ENCODE data around the gene GPR42. TPM values are rescaled to one million over a fixed set of nuclear protein-coding genes. Genes with fewer than 3 reads are reported as not detected.

Gene GPR42
- total and polyA plus RNA-seq, 2 donors (not counting 1 experiment from before 2014, with no cell fraction given): 0.10 TPM; not detected in 1

- Histone ChIP-seq H3K79me2 (ENCODE audit: control insufficient read depth, insufficient read depth, low read length) (no peaks in the 10 kb centered on the region), H3K4me2 (replicated peaks; ENCODE audit: low read depth, low read length, poor library complexity, severe bottlenecking) (no peak overlapping the region), H3K27ac (ENCODE audit: low read length in 2 of 2) (no peak overlapping the region), H3K27me3 (replicated peaks in 1 of 4; ENCODE audit: control extremely low read depth in 1 of 4, control insufficient read depth in 3 of 4, insufficient read depth in 4 of 4, low read length in 3 of 4) (peaks cover 0 to 6% (median 0%) of the 10 kb centered on the region in 4 experiments), H4K20me1 (ENCODE audit: control insufficient read depth, insufficient read depth, low read length, poor library complexity, severe bottlenecking) (no peaks in the 10 kb centered on the region), H3K4me1 (ENCODE audit: control insufficient read depth in 2 of 2, insufficient read depth in 2 of 2, low read length in 2 of 2) (no peaks in the 10 kb centered on the region), H3K9me3 (ENCODE audit: control extremely low read depth in 1 of 3, control insufficient read depth in 2 of 3, insufficient read depth in 1 of 3, low read length in 2 of 3) (no peaks in the 10 kb centered on the region), H3K4me3 (ENCODE audit: control extremely low read depth in 1 of 5, extremely low read depth in 1 of 5, insufficient read depth in 1 of 5, low read depth in 2 of 5, low read length in 4 of 5) (no peak overlapping the region), H3K36me3 (replicated peaks in 1 of 2; ENCODE audit: control extremely low read depth in 1 of 2, control insufficient read depth in 1 of 2, extremely low read depth in 1 of 2, insufficient read depth in 2 of 2, low read length in 1 of 2) (no peaks in the 10 kb centered on the region), H2AFZ (ENCODE audit: insufficient read depth, low read depth, low read length, poor library complexity, severe bottlenecking) (no peak overlapping the region), H3K9ac (ENCODE audit: low read length) (no peak overlapping the region)
- no peaks in the 10 kb centered on the region for H3K9me3 Mint-ChIP-seq (ENCODE audit: insufficient read depth)
- no peak for DNase-seq
- TF ChIP-seq EZH2 (IDR thresholded peaks at IDR 0.05; ENCODE audit: borderline replicate concordance, insufficient read depth, low read depth, low read length, poor library complexity, severe bottlenecking): no peak
- TF ChIP-seq CTCF (IDR thresholded peaks at IDR 0.05): no peak
- H3K4me1 Mint-ChIP-seq: peaks cover 8% of the 10 kb centered on the region
- intact Hi-C loops (cut with micrococcal nuclease): no loop called here
- no peak overlapping the region for H3K4me3 Mint-ChIP-seq
- no peak overlapping the region for H3K27ac Mint-ChIP-seq
- POLR2A ChIA-PET: no interaction called here
- CTCF ChIA-PET: interaction anchor here (1.0 to 2.4 kb wide), 2 partner anchors 58 to 81 kb away, joined by 3 to 8 read pairs; no protein-coding TSS in a partner anchor
- H3K27me3 Mint-ChIP-seq: peaks cover 42% of the 10 kb centered on the region
- WGBS (ENCODE audit: insufficient coverage): 83% methylated on average over 1 of the region's 3 CpGs
- no peak for ATAC-seq (ENCODE audit: low read depth)
Measured at GRCh38 chr19:35414442-35414841, 43.6 kb downstream of the GPR42 start.

GRCh38 chr19:35416331-35416730 is 45.5 kb downstream of the GPR42 start:
- no peaks in the 10 kb centered on the region for H3K36me3 ChIP-seq (replicated peaks in 1 of 2; ENCODE audit: control extremely low read depth in 1 of 2, control insufficient read depth in 1 of 2, extremely low read depth in 1 of 2, insufficient read depth in 2 of 2, low read length in 1 of 2)
- H3K27ac Mint-ChIP-seq: no peak overlapping the region
- CTCF ChIA-PET: interaction anchor here (1.3 to 2.4 kb wide), 2 partner anchors 63 to 79 kb away, joined by 4 to 8 read pairs; no protein-coding TSS in a partner anchor
- no peak overlapping the region for H3K4me3 ChIP-seq (ENCODE audit: control extremely low read depth in 1 of 5, extremely low read depth in 1 of 5, insufficient read depth in 1 of 5, low read depth in 2 of 5, low read length in 4 of 5)
- peaks cover 45% of the 10 kb centered on the region for H3K27me3 Mint-ChIP-seq
- H3K4me1 ChIP-seq (ENCODE audit: control insufficient read depth in 2 of 2, insufficient read depth in 2 of 2, low read length in 2 of 2): peaks cover 3 to 4% of the 10 kb centered on the region in 2 donors
- no peak for DNase-seq
- ATAC-seq (ENCODE audit: low read depth): no peak
- H3K4me2 ChIP-seq (replicated peaks; ENCODE audit: low read depth, low read length, poor library complexity, severe bottlenecking): no peak overlapping the region
- POLR2A ChIA-PET: no interaction called here
- no peak for TF ChIP-seq CTCF (IDR thresholded peaks at IDR 0.05)
- TF ChIP-seq EZH2 (IDR thresholded peaks at IDR 0.05; ENCODE audit: borderline replicate concordance, insufficient read depth, low read depth, low read length, poor library complexity, severe bottlenecking): no peak
- H3K27me3 ChIP-seq (replicated peaks in 1 of 4; ENCODE audit: control extremely low read depth in 1 of 4, control insufficient read depth in 3 of 4, insufficient read depth in 4 of 4, low read length in 3 of 4): peaks cover 0 to 6% (median 0%) of the 10 kb centered on the region in 4 experiments
- H3K27ac ChIP-seq (ENCODE audit: low read length in 2 of 2): no peak overlapping the region
- intact Hi-C loops (cut with micrococcal nuclease): no loop called here
- WGBS (ENCODE audit: insufficient coverage): 97% methylated on average over 4 of the region's 7 CpGs
- H3K4me1 Mint-ChIP-seq: peaks cover 10% of the 10 kb centered on the region
- no peaks in the 10 kb centered on the region for H4K20me1 ChIP-seq (ENCODE audit: control insufficient read depth, insufficient read depth, low read length, poor library complexity, severe bottlenecking)
- H3K9ac ChIP-seq (ENCODE audit: low read length): no peak overlapping the region
- no peak overlapping the region for H2AFZ ChIP-seq (ENCODE audit: insufficient read depth, low read depth, low read length, poor library complexity, severe bottlenecking)
- H3K79me2 ChIP-seq (ENCODE audit: control insufficient read depth, insufficient read depth, low read length): no peaks in the 10 kb centered on the region
- no peaks in the 10 kb centered on the region for H3K9me3 Mint-ChIP-seq (ENCODE audit: insufficient read depth)
- no peaks in the 10 kb centered on the region for H3K9me3 ChIP-seq (ENCODE audit: control extremely low read depth in 1 of 3, control insufficient read depth in 2 of 3, insufficient read depth in 1 of 3, low read length in 2 of 3)
- no peak overlapping the region for H3K4me3 Mint-ChIP-seq

All from B cell (primary cell).